Natural killer cell (primary cell): ENCODE results near the gene SOBP. TPM values are rescaled to one million over a fixed set of nuclear protein-coding genes. Genes with fewer than 3 reads are reported as not detected.

Source experiments
- ATAC-seq, 3 donors: fragments of 150-1000 bp in 2 of 3; fragments of 200-7000 bp in 1 of 3; cut with Tn5 transposase; 1 replicate in 1 of 3; 2 replicates in 2 of 3; pipeline ENCODE4 v1.10.0; 2021; ENCODE audit warnings: mild to moderate bottlenecking in 2 of 3, moderate library complexity in 2 of 3
- DNase-seq, 2 donors: peaks; one replicate each; pipeline versions ENCODE4 v3.0.0 to v3.0.0-alpha.2; 2013 to 2021; ENCODE audit warnings: mixed read lengths in 1 of 2
- H3K27ac ChIP-seq: one replicate; pipeline ENCODE4 v1.5.1; 2013; ENCODE audit warnings: mild to moderate bottlenecking, low read length
- H3K27me3 ChIP-seq: one replicate; pipeline ENCODE4 v1.6.1; 2013; ENCODE audit warnings: low read length; ENCODE audit not compliant: control insufficient read depth, insufficient read depth
- H3K36me3 ChIP-seq: one replicate; pipeline ENCODE4 v1.6.1; 2013; ENCODE audit warnings: low read length; ENCODE audit not compliant: control insufficient read depth, insufficient read depth
- H3K4me1 ChIP-seq: one replicate; pipeline ENCODE4 v1.6.1; 2013; ENCODE audit warnings: low read length; ENCODE audit not compliant: control insufficient read depth, insufficient read depth
- H3K4me3 ChIP-seq: one replicate; pipeline ENCODE4 v1.5.1; 2013; ENCODE audit warnings: low read length
- H3K9me3 ChIP-seq: one replicate; pipeline ENCODE4 v1.6.1; 2013; ENCODE audit warnings: low read length; ENCODE audit not compliant: control insufficient read depth, insufficient read depth
- H3K27ac Mint-ChIP-seq, 2 donors: one replicate each; pipeline ENCODE4 v1.8.0; 2022; ENCODE audit warnings: mild to moderate bottlenecking in 2 of 2, mixed read lengths in 2 of 2, moderate library complexity in 1 of 2
- H3K27me3 Mint-ChIP-seq, 2 donors: one replicate each; pipeline ENCODE4 v1.8.0; 2022; ENCODE audit warnings: low read depth in 2 of 2, mixed read lengths in 2 of 2
- H3K36me3 Mint-ChIP-seq: one replicate; pipeline ENCODE4 v1.8.0; 2022; ENCODE audit warnings: mixed read lengths
- H3K4me1 Mint-ChIP-seq, 2 donors: one replicate each; pipeline ENCODE4 v1.8.0; 2022; ENCODE audit warnings: mixed read lengths in 2 of 2
- H3K4me3 Mint-ChIP-seq: one replicate; pipeline ENCODE4 v1.8.0; 2022; ENCODE audit warnings: mild to moderate bottlenecking, moderate library complexity, mixed read lengths
- H3K9me3 Mint-ChIP-seq, 2 donors: one replicate each; pipeline ENCODE4 v1.8.0; 2022; ENCODE audit warnings: mixed read lengths in 2 of 2
- WGBS: methylation state at CpG from one replicate; pipeline ENCODE4 v1.1.7; 2013; ENCODE audit warnings: missing lambda C conversion rate; ENCODE audit not compliant: insufficient coverage; 5-methylcytosine and 5-hydroxymethylcytosine counted together
- intact Hi-C: fragments of 100-400 bp; cut with micrococcal nuclease; formaldehyde crosslinking; loops from one replicate; pipeline ENCODE4 v1.14.2; 2022
- total RNA-seq, 4 donors: library from RNA; stranded (reverse); fragments of 120-200 nt in 1 of 4; gene quantifications; one replicate each; pipeline versions ENCODE4 v1.2.3 to v1.2.4, GENCODE V29; 2013 to 2022
- TF ChIP-seq, protein P1 (sequence below): fragments of 200-600 bp; IDR thresholded peaks from one replicate; pipeline ENCODE4 v1.8.0; 2022; ENCODE audit warnings: antibody characterized with exemption

SOBP gene
- total RNA-seq, 3 donors from 2014 or later (not counting 1 experiment from before 2014, with no cell fraction given): 0.16 TPM; not detected in 1

DNA sequence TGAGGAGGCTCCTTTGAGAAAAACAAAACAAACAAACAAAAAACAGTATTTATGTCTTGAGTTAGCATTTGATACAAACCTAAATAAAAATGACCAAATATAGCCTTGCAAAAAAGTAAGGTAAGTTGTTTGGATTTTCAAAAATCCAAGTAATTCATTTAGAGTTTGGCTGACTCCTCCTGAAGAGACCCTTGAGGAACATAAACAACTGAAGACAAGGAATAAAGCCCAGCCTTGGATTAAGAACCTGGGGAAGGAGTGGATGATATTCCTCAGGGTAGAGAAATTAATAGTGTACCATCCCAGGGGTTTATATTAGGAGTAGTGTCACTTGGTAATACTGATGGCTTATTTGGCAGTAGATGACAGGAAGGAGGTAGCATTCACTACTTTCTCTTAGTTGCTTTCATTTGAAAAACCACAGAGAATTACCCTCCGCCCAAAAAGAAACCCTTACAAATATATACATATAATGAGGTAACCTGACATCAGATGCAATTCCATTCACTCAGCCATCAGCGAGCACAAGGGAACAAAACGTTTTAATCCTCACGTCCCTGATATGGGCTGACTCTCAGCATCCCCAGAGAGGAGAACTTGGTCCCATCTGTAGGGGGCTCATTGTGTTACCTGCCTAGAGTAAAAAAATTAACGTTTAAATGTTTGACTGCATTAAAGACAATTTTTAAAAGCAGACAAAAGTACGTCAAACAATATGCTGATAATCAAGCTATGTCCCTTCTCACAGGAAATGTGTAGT, 57.0 kb downstream of the SOBP start:
- Histone ChIP-seq H3K27me3 (peaks cover 3% of the 10 kb centered on the region), H3K4me3 (no peak overlapping the region), H3K36me3 (no peaks in the 10 kb centered on the region), H3K4me1 (no peaks in the 10 kb centered on the region), H3K9me3 (no peaks in the 10 kb centered on the region), H3K27ac (no peak overlapping the region)
- Mint-ChIP-seq H3K27ac (no peak overlapping the region), H3K4me3 (no peak overlapping the region), H3K27me3 (peaks cover 23 to 55% of the 10 kb centered on the region in 2 donors), H3K9me3 (no peaks in the 10 kb centered on the region), H3K4me1 (no peaks in the 10 kb centered on the region), H3K36me3 (no peaks in the 10 kb centered on the region)
- TF ChIP-seq, protein P1, sequence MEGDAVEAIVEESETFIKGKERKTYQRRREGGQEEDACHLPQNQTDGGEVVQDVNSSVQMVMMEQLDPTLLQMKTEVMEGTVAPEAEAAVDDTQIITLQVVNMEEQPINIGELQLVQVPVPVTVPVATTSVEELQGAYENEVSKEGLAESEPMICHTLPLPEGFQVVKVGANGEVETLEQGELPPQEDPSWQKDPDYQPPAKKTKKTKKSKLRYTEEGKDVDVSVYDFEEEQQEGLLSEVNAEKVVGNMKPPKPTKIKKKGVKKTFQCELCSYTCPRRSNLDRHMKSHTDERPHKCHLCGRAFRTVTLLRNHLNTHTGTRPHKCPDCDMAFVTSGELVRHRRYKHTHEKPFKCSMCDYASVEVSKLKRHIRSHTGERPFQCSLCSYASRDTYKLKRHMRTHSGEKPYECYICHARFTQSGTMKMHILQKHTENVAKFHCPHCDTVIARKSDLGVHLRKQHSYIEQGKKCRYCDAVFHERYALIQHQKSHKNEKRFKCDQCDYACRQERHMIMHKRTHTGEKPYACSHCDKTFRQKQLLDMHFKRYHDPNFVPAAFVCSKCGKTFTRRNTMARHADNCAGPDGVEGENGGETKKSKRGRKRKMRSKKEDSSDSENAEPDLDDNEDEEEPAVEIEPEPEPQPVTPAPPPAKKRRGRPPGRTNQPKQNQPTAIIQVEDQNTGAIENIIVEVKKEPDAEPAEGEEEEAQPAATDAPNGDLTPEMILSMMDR: no peak
- no peak for DNase-seq
- WGBS: 77% methylated on average over 6 of the region's 6 CpGs
- ATAC-seq: no peak
- intact Hi-C loops: no loop called here

DNA sequence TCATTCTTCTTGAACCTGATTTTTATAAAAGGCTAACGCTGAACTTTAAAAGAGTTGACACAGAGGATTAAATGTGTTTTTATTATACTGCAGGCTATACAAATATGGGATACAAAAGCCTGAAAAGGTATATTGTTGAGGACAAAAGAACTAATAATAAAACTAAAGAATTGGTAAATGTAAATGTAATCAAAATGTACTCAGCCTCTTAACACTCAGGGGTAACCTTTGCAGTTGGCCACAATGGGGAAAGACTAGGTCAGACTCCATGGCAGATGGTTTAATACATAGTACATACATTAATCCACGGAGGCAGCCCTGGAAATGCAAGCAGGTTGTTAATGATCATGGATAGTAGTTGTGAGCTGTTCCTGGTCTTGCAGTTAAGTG, 57.5 kb downstream of the SOBP start:
- no peaks in the 10 kb centered on the region for H3K4me1 ChIP-seq
- no peaks in the 10 kb centered on the region for H3K9me3 ChIP-seq
- H3K27ac ChIP-seq: no peak overlapping the region
- intact Hi-C loops: no loop called here
- H3K9me3 Mint-ChIP-seq: no peaks in the 10 kb centered on the region
- H3K4me1 Mint-ChIP-seq: no peaks in the 10 kb centered on the region
- peaks cover 22 to 49% of the 10 kb centered on the region in 2 donors for H3K27me3 Mint-ChIP-seq
- H3K4me3 Mint-ChIP-seq: no peak overlapping the region
- no peaks in the 10 kb centered on the region for H3K36me3 ChIP-seq
- TF ChIP-seq, protein P1: no peak
- ATAC-seq (no peak), DNase-seq (no peak)
- 100% methylated on average over 1 of the region's 2 CpGs for WGBS
- no peak overlapping the region for H3K27ac Mint-ChIP-seq
- no peak overlapping the region for H3K4me3 ChIP-seq
- no peaks in the 10 kb centered on the region for H3K36me3 Mint-ChIP-seq
- peaks cover 3% of the 10 kb centered on the region for H3K27me3 ChIP-seq

DNA sequence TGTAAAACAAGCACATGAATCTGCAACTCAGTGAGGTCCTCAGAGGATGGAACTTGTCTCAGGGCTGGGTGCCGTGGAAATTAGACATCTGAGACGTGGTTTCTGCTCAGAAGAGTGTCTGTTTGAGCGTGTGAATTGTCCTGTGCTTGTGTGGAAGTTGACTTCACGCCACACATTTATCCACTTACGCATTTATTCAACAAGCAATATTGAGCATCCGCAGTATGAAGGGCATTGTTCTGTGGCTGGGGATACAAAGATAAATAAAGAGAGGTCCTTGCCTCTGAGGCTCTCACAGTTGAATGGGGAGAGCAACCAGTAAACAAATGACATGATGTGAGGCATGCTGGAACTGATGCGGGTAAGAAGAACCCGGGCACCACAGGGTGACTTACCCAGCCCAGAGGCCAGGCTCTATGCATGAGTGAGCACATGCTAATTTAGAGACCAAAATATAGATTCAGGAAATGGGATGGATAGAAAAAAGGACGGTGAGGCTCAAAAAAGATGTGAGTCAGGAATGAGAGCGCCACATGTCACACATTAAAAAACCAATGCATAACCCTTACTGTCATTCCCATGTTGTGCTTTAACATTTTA, 60.4 kb downstream of the SOBP start:
- H3K9me3 Mint-ChIP-seq: no peaks in the 10 kb centered on the region
- no peak overlapping the region for H3K4me3 Mint-ChIP-seq
- H3K27me3 ChIP-seq: no peaks in the 10 kb centered on the region
- no peaks in the 10 kb centered on the region for H3K9me3 ChIP-seq
- no peak for ATAC-seq
- TF ChIP-seq, protein P1: no peak
- no peak overlapping the region for H3K4me3 ChIP-seq
- H3K36me3 ChIP-seq: no peaks in the 10 kb centered on the region
- no peaks in the 10 kb centered on the region for H3K36me3 Mint-ChIP-seq
- WGBS: 77% methylated on average over 8 of the region's 10 CpGs
- intact Hi-C loops: no loop called here
- no peak for DNase-seq
- H3K4me1 Mint-ChIP-seq: no peaks in the 10 kb centered on the region
- no peaks in the 10 kb centered on the region for H3K4me1 ChIP-seq
- H3K27me3 Mint-ChIP-seq: peaks cover 12 to 20% of the 10 kb centered on the region in 2 donors
- no peak overlapping the region for H3K27ac Mint-ChIP-seq
- no peak overlapping the region for H3K27ac ChIP-seq
